GM19468 (cell line): ENCODE data around the gene PRKCZ.

Experiments
- ATAC-seq: cut with Tn5 transposase; IDR thresholded peaks from one replicate; pipeline ENCODE4 v1.9.1; 2021; ENCODE audit warnings: mild to moderate bottlenecking, moderate library complexity, moderate number of reproducible peaks; ENCODE audit not compliant: unreplicated experiment; ENCODE audit errors: extremely low read depth

Gene PRKCZ

DNA sequence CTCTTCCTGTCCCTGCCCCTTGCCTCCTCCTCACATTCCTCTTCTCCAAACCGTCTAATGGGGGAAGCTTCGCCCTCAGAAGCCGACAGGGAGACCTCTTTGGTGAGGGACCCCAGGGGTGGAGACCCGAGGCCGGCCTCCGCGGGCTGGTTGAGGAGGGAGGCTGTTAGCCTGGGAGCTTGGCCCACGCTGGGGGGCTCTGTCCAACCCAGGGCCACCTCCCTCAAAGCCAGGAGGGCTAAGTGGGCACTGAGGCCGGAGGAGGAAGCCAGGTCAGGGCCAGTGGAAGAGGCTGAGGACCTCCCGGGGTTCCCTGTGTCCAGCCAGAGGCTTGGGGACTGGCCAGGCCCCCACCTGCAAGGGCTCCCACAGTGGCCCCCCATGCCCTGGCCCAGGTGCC is 25.8 kb upstream of the PRKCZ start:
- no peak for ATAC-seq

DNA sequence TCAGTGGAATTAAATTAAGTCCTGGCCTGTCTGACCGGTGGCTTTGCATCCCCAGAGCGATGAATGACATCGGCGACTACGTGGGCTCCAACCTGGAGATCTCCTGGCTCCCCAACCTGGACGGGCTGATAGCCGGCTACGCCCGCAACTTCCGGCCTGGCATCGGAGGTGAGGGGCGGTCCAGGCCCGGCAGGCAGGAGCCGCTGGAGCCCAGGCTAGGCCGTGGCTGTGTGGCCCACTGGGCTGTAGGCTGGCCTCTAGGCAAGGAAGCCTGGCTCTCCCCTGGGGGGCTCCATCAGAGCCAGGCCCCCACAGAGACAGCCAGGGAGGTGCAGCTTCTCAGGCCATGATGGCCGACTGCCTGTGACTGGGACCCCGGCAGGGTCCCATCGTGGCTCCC is 25.3 kb upstream of the PRKCZ start:
- ATAC-seq = no peak

DNA sequence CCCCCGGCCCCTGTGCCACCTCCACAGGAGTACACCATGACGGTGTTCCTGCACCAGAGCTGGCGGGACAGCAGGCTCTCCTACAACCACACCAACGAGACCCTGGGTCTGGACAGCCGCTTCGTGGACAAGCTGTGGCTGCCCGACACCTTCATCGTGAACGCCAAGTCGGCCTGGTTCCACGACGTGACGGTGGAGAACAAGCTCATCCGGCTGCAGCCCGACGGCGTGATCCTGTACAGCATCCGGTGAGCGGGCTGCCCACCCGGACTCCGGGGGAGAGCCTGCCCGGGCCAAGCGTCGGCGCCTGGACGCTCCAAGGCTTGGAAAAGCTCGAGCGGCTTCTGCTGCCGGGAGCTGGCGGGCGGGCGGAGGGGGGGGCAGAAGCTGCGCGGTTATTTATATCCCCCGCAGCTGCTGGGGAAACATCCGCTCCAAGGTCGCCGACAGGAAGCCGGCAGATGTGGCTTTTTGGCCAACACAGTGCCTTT is 24.7 kb upstream of the PRKCZ start:
- no peak for ATAC-seq

DNA sequence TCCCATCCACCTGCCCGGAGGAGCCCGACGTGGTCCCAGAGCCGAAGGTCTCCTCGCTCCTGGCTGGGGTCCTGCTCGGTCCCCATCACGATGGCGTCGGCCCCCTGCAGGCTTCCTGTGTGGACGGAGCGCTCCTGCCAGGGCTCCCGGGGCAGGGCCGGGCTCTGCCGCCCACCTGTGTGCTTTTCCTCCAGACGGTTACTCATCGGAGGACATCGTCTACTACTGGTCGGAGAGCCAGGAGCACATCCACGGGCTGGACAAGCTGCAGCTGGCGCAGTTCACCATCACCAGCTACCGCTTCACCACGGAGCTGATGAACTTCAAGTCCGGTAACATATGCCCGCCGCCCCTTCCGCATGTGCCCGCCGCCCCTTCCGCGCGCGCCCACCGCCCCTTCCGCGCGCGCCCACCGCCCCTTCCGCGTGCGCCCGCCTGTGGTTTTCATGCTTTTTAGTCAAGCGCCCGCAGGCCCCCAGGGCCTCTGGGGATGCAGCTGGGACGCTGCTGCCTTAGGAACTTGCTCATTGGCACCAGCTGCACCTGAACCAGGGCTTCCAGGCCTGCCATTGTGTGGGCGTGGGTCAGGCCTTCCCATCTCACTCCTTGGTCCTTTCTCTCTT is 22.1 kb upstream of the PRKCZ start:
- no peak for ATAC-seq

DNA sequence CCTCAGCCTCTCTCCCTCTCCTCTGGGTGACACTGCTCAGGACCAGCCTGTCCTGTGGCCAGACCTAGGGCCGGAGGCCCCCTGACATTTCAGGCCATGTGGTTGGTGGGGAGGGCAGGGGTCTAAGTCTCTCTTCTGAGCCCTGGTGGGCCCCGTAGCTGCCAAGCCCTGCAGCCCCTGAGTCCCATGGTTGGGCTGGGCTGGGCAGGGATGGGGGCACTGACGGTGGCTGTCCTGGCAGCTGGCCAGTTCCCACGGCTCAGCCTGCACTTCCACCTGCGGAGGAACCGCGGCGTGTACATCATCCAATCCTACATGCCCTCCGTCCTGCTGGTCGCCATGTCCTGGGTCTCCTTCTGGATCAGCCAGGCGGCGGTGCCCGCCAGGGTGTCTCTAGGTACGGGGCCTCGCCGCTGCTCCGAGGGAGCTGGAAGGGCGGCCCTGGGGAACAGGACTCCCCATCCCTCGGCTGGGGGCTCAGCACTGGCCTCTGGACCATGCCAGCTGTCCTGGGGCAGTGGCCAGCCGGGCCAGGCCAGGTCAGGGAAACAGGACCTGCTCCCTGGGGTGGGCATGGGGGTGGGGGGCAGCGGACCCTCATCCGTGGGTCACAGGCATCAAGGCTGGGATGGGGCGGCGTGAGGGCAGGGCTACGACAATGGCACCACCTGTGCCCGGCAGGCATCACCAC is 21.2 kb upstream of the PRKCZ start:
- no peak for ATAC-seq

DNA sequence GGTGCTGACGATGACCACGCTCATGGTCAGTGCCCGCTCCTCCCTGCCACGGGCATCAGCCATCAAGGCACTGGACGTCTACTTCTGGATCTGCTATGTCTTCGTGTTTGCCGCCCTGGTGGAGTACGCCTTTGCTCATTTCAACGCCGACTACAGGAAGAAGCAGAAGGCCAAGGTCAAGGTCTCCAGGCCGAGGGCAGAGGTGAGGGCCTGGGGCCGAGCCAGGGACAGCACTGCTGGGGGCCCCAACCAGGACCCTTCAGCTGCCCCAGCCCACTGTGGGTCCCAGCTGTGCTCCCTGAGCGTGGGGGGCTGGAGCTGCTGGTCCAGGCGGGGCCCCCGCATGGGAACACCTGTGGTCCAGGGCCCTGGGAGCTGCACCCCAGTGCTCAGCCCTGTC is 20.6 kb upstream of the PRKCZ start:
- no peak for ATAC-seq

DNA sequence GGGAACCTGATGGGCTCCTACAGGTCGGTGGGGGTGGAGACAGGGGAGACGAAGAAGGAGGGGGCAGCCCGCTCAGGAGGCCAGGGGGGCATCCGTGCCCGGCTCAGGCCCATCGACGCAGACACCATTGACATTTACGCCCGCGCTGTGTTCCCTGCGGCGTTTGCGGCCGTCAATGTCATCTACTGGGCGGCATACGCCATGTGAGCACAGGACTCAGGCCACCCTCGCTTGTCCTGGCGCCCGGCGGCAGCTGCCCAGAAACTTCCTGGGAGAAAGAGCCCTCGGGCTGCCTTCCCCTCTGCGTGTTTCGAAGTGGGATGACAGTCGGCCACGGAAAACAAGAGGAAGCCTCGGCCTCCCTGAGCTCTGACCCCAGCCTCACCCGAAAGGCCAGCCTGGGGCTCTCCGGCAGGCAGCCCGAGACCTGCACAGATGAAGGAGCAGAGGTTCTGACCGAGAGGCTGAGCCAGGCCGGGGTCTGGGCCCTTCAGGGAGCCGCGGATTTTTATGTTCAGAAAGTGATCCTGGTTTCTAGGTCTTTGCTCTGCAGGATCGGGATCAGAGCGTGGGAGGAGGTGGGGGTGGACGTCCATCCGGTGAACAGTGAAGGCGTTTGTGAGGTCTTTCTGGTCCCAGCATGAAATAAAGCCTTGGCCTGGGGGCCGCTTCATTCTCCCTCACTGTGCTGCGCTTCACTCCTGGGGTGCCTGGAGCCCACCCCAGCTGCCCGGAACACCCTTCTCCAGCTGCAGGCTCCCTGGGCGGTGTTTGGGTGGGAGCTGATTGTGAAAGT is 19.9 kb upstream of the PRKCZ start:
- no peak for ATAC-seq

DNA sequence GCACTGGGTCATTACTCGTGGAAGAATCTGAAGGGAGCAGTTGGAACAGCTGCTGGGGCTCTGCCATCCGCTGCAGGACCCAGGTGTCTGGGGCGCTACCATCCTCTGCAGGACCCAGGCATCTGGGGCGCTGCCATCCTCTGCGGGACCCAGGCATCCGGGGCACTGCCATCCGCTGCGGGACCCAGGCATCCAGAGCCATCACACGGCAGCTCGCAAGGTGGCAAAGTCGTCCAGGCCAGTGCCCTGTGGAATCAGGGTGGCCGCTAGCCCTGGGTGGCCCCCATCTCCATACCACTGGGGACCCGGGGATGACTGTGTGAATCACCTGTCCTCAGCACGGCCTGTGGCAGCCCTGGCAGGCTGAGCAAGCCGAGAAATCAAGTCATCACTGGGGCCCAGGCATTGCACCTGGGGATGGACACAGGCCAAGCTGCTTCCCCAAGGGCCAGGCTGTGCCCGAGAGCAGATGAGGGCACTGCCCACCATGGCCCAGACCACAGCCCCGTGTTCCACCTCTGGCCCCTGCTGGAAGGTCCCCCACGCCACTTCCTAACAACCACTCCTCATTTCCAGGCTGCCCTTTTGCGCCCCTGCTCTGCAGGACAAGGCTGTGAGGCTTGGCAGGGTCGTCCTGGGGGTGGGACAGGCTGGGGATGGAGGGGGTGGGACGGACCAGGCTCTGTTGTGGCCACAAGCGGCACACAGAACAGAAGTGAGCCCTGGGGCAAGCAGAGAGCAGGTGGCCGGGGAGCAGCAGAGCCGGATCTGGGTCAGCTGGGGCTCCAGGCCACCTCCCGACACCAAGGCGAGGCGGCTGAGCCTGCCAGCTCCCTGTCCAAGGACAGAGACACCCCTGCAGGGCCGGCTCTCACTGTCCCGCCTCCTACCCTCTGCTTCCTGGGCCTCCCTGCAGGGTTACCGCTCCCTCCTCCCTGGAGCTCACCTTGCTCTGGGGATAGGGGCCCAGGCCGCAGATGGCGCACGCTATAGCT is 18.4 kb upstream of the PRKCZ start:
- no peak for ATAC-seq

DNA sequence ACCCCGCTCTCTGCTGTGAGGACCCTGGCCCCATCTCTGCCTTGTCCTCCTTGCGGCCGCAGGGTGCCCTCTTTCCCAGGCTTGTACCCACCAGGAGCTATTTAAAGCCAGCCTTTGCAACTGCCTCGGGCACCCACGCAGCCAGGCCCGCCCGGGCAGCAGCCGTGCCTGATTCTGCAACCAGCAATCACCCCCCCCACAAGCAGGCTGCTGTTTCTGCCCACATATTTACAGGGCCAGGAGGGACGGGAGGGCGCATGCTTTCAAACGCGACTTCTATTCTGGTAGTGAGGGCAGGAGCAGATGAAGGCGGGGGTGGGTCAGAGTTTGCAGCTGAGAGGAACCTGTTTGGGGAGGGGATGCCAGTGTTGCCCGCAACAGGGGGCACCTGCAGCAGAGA is 17.5 kb upstream of the PRKCZ start:
- no peak for ATAC-seq

DNA sequence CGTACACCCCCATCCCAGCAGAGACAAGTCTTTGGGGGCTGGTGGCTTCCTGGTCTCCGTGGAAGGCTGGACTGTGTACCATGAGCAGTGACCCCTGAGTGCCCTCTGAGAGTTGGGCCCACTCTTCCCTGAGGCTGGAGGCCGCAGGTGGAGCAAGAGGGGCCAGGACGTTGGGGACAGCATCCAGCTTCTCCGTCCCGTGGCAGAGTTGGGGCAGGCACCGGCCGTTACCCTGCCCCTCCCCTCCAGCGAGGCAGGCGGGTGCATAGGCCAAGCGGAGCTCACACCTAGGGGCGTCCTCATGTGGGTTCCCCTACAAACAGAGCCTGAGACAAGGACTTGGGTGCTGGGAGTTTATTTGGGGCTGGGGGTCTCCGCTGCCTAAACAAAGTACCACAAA is 17.0 kb upstream of the PRKCZ start:
- no peak for ATAC-seq

DNA sequence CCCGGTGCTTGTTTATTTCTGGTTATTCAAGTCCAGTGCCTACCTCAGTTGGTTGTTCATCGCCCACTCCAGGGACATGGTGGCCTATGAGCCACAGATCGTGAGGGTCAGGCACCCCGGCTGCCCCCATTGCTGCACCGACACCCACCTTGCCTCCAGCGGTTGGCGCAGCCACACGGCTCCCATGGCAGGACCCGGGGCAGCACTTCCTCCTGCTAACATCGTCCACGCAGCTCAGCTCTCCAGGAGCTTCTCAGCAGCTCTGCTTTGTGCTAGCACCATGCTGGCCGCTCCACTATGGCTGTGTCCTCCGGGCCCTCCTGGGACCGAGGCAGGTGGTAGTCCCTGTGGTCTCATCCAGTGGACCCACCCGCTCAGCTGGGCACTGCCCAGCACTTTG is 13.9 kb upstream of the PRKCZ start:
- no peak for ATAC-seq

DNA sequence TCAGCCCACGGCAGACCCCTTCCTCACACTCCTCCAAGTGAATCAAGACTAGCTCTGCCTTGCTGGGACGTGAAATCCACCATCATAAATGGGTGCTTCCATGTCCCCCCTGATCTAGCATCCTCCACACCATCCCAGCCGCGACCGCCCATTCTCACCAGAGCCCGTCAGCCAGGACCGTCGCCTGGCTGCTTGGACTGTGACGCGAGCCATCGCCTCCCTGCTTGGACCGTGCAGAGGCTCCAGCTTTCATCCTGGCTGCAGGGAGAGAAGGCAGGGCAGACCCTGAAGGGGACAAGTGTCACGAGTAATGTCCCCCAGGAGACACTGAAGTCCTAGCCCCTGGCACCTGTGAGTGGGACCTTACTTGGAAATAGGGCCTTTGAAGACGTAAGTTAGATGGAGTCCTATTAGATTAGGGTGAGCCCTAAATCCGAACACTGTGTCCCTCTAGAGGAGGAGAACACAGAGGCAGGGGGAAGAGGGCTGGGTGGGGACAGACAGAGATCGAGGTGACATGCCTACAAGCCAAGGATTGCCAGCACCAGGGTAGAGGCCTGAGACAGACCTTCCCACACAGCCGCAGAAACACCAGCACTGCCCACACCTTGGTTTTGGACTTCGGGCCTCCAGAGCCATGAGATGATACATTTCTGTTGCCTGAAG is 12.8 kb upstream of the PRKCZ start:
- ATAC-seq = no peak

DNA sequence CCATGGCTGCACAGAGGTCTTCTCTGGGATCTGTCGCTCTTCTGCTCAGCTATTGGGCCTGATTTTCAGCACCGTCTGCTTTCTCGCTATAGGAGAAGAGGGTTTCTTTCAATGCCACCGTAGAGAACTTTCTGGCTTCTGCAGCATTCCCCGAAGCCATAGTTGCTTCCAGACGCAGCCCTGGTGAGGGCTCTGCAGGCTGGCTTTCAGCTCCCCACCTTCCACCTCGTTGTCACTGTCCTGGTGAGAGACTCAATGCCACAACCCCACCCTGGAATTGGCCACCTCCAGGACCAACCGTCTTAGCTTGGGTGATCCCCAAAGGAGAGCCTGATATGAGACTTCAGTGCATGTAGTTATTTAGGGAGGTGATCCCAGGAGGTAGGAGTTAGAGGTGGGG is 12.0 kb upstream of the PRKCZ start:
- ATAC-seq = no peak

DNA sequence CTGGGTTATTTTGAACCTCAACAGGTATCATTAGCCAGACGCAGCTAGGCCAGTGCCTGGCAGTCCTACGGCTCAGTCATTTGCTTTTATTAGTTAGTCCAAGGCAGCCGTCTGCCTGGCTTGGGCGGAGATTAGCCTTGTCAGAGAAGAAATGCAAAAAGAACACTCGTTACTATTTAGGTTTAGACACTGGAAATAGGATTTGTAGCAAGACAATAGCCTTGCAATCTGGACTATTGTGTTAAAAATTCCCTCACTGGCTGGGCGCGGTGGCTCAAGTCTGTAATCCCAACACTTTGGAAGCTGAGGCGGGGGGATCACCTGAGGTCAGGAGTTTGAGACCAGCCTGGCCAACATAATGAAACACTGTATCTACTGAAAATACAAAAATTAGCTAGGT is 11.0 kb upstream of the PRKCZ start:
- no peak for ATAC-seq

DNA sequence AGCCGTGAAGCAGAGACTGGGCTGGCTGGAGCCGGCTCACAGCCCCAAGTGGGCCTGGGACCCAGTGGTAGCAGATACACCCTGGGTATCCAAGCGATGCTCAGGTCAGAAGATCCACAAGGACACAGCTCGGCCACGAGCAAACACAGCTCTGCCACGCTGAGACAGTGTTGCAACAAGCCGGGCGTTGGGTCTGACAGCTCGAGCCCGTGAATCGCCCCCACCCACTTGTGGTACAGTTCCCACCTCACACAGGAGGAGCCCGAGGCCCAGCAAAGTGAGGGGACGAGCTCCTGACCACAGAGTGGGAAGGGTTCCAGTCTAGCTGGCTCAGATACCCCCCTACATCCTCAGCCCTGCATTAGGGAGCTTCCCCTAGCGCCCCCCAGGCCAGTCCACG is 8.9 kb upstream of the PRKCZ start:
- no peak for ATAC-seq

DNA sequence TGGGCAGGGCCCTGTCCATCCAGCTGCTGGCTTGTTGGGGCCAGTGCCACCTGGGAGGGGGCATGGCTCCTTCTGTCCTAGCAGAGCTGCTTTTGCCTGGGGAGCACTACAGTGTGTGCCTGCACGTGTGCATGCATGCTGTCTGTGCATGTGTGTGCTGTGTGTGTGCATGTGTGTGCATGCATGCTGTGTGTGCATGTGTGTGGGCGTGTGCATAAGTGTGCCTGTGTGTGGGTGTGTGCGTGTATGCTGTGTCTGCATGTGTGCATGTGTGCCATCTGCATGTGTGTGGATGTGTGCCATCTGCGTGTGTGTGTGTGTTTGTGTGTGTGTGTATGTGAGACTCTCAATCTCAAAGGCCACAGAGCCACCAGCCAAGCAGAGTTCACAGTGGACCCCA is 8.3 kb upstream of the PRKCZ start:
- no peak for ATAC-seq

DNA sequence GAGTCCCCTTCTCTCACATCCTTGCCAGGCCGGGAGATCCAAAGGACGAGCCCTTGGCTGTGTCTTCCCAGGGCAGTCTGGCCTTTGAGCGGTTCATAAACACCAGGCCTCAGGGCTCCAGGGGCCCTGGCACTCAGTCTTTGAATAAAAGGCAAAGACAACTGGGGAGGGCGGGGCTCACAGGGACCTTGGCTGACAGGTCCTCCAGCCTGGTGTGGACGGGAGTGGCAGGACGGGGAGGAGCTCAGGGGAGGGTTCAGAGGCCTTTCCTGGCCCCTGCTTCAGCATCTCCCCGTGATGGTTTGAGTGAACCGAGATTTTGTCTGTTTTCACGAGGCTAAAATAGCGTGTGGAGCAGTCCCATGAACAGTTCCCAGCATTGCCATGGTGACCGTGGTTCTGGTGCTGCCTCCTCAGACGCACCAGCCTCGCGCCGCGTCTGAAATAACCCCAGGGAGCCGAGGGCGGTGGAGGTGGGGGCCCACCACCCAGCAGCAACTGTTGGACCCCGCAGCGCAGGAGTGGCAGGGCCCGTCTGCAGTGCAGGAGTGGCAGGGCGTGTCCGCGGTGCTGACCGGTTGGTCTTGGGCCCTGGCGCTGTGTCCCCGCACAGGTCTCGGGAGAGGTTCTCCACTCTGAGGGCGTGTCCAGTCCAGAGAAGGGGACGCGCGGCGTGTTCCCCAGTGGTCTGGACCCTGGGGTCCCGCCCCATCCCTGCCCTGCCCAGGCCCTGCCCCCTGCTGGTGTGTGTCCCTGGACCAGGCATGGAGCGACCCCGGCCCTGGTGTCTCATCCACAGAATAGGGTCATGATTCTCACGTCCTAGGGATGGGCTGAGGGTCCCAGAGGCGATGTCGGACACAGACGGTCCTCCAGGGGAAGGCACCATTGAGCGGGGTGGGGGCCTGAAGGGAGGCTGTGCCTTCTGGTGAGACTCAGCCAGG is 7.1 kb upstream of the PRKCZ start:
- no peak for ATAC-seq

DNA sequence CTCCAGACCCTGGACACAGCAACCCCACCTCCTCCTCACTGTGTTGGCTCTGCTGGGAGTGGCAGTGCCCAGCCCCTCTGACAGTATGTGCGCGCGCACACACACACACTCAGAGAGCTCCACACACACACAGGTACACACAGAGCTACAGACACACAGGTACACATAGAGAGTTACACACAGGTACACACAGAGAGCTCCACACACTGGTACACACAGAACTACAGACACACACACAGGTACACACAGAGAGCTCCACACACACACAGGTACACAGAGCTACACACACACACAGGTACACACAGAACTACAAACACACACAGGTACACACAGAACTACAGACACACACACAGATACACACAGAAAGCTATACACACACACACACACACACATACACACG is 6.3 kb upstream of the PRKCZ start:
- no peak for ATAC-seq
